K562 (cell line): ENCODE data around the gene SFXN2. TPM values are rescaled to one million over a fixed set of nuclear protein-coding genes. Genes with fewer than 3 reads are reported as not detected.
"Not testable (repeated sequence)": the region's sequence is repeated elsewhere in the genome, so short reads cannot be mapped to it uniquely, and the experiment has no call there.

Experiments used
- ATAC-seq: fragments of 200-7000 bp; cut with Tn5 transposase; 3 replicates; pipeline ENCODE4 v1.9.1; 2020; ENCODE audit warnings: moderate library complexity
- BruUV-seq: library from RNA; stranded (reverse); fragments of 400-500 nt; replicated peaks from 2 replicates; lab custom pipeline; 2021; lab: Mats Ljungman, UMichigan
- CTCF ChIA-PET: fragments of 300-600 bp; formaldehyde crosslinking; extraction: SDS; loops from one replicate; lab custom pipeline; 2021; ENCODE audit warnings: low intra/inter-chr PET ratio; lab: Yijun Ruan, JAX
- POLR2A ChIA-PET: fragments of 300-600, 350-650 bp; sonication (Branson Sonifier 250); formaldehyde crosslinking; extraction: SDS; loops from one replicate; lab custom pipeline; 2021; ENCODE audit warnings: antibody characterized with exemption, inconsistent platforms; lab: Yijun Ruan, JAX
- DNase-seq, 4 experiments: peaks; one replicate each; pipeline versions ENCODE4 v3.0.0 to v3.0.0-alpha.2; 2011 to 2018; ENCODE audit warnings: low spot score in 3 of 4, mixed read lengths in 3 of 4; ENCODE audit errors: extremely low read depth in 1 of 4
- FAIRE-seq: peaks from 2 replicates; lab custom pipeline; 2011; peaks lifted over from hg19 to GRCh38; lab: Jason Lieb, UNC
- H2AFZ ChIP-seq: 2 replicates; pipeline ENCODE4 v1.6.0; 2011; ENCODE audit warnings: low read depth, low read length, control low read depth, inconsistent platforms
- H3K27ac ChIP-seq: fragments of 200-600 bp; 3 replicates; pipeline ENCODE4 v1.8.0; 2011; ENCODE audit warnings: low read depth, mild to moderate bottlenecking, control low read depth, inconsistent platforms, low read length, moderate library complexity, mixed read lengths; ENCODE audit errors: extremely low read depth
- H3K27me3 ChIP-seq, 2 experiments: fragments of 300-600 bp in 1 of 2; 2 replicates in 1 of 2; 3 replicates in 1 of 2; pipeline versions ENCODE4 v1.6.0 to v1.8.0; 2011; ENCODE audit warnings: inconsistent platforms in 2 of 2, low read length in 2 of 2, mild to moderate bottlenecking in 1 of 2, mixed read lengths in 1 of 2, moderate library complexity in 1 of 2; ENCODE audit not compliant: control insufficient read depth in 2 of 2, insufficient read depth in 2 of 2
- H3K36me3 ChIP-seq: fragments of 300-600 bp; 3 replicates; pipeline ENCODE4 v1.8.0; 2011; ENCODE audit warnings: mild to moderate bottlenecking, low read length, inconsistent platforms; ENCODE audit not compliant: control insufficient read depth, insufficient read depth
- H3K4me1 ChIP-seq, 2 experiments: fragments of 200-600 bp in 1 of 2; replicated peaks in 1 of 2; 2 replicates in 1 of 2; 3 replicates in 1 of 2; pipeline versions ENCODE4 v1.5.1 to v1.8.0; 2011; ENCODE audit warnings: inconsistent platforms in 2 of 2, low read length in 2 of 2, mild to moderate bottlenecking in 1 of 2, mixed read lengths in 1 of 2, moderate library complexity in 1 of 2; ENCODE audit not compliant: control insufficient read depth in 2 of 2, insufficient read depth in 2 of 2
- H3K4me2 ChIP-seq: 2 replicates; pipeline ENCODE4 v1.6.1; 2011; ENCODE audit warnings: low read length, control low read depth, inconsistent platforms, mixed read lengths; ENCODE audit not compliant: insufficient read depth
- H3K4me3 ChIP-seq: fragments of 200-600 bp; sonication (generic), shearing (Covaris generic); 2 replicates; pipeline ENCODE4 v1.5.1; 2016; ENCODE audit warnings: control low read depth, inconsistent platforms
- H3K79me2 ChIP-seq: fragments of 200-600 bp; 3 replicates; pipeline ENCODE4 v1.8.0; 2011; ENCODE audit warnings: low read length, inconsistent platforms; ENCODE audit not compliant: control insufficient read depth, insufficient read depth
- H3K9ac ChIP-seq, 2 experiments: 2 replicates each; pipeline versions ENCODE4 v1.6.0 to v1.6.1; 2011; ENCODE audit warnings: low read depth in 2 of 2, low read length in 2 of 2, control low read depth in 1 of 2, inconsistent platforms in 1 of 2, mild to moderate bottlenecking in 1 of 2, mixed read lengths in 1 of 2; ENCODE audit not compliant: insufficient read depth in 1 of 2
- H3K9me1 ChIP-seq: one replicate; pipeline ENCODE4 v1.6.0; 2011; ENCODE audit warnings: inconsistent platforms, mild to moderate bottlenecking, low read length, moderate library complexity; ENCODE audit not compliant: control insufficient read depth, insufficient read depth
- H3K9me3 ChIP-seq: replicated peaks from 2 replicates; pipeline ENCODE4 v1.5.1; 2011; ENCODE audit warnings: low read depth, low read length, inconsistent platforms; ENCODE audit not compliant: control insufficient read depth, insufficient read depth
- H4K20me1 ChIP-seq: replicated peaks from 2 replicates; pipeline ENCODE4 v1.6.1; 2011; ENCODE audit warnings: low read length, inconsistent platforms, mixed read lengths; ENCODE audit not compliant: control insufficient read depth, insufficient read depth
- CREB3 ChIP-seq: fragments of 450-650 bp; conservative IDR thresholded peaks from 2 replicates; pipeline ENCODE4 v1.6.1; 2016; ENCODE audit warnings: missing genetic modification characterization, low read depth, mild to moderate bottlenecking, missing compliant biosample characterization, moderate library complexity
- CREM ChIP-seq: IDR thresholded peaks from 2 replicates; pipeline ENCODE4 v1.6.1; 2014; ENCODE audit warnings: antibody characterized with exemption, low read depth
- RFX5 ChIP-seq: IDR thresholded peaks from 2 replicates; pipeline ENCODE4 v1.6.1; 2011; ENCODE audit warnings: low read depth, mild to moderate bottlenecking, improper control_type of control experiment, low read length
- WGBS: fragments of 100-300 bp; shearing (Covaris generic); methylation state at CpG from one replicate; pipeline ENCODE4 v1.1.6; 2016; ENCODE audit warnings: low coverage, mixed read lengths; ENCODE audit not compliant: insufficient coverage; ENCODE audit errors: missing lambda C conversion rate; 5-methylcytosine and 5-hydroxymethylcytosine counted together
- in situ Hi-C: fragments of 300-500 bp; cut with MboI; formaldehyde crosslinking; loops from 4 replicates; pipeline ENCODE4 v1.15.0; 2018; ENCODE audit warnings: inconsistent platforms, mixed read lengths
- intact Hi-C: fragments of 100-400 bp; cut with micrococcal nuclease; formaldehyde crosslinking; loops from 2 replicates; pipeline ENCODE4 v1.14.2; 2022
- polyA plus RNA-seq, 8 experiments: library from polyadenylated mRNA; depleted of rRNA in 4 of 8; stranded (reverse) in 5 of 8; unstranded in 3 of 8; fragments of >200 nt; fragmentation: Nextera tagmentation in 2 of 8; fragmentation: Illumina TruSeq in 1 of 8; extraction: Ambion mirVana in 2 of 8; extraction: Trizol in 1 of 8; gene quantifications; 2 replicates each; pipeline versions ENCODE4 v1.2.1 to v1.2.3, GENCODE V29; 2011 to 2014; ENCODE audit warnings: inconsistent platforms in 1 of 8, missing spikeins in 1 of 8
- total RNA-seq, 7 experiments: library from RNA; depleted of rRNA in 6 of 7; stranded (reverse); fragments of >200 nt in 6 of 7; fragmentation: Illumina TruSeq in 2 of 7; extraction: Trizol in 2 of 7; gene quantifications; 2 replicates each; pipeline versions ENCODE4 v1.2.1 to v1.2.3, GENCODE V29; 2011 to 2021; ENCODE audit warnings: low replicate concordance in 1 of 7

Gene SFXN2
- total and polyA plus RNA-seq, 9 of the 15 experiments (the other 6 are each of a cell fraction or from before 2014, with no cell fraction given): 7.3 to 23.8 (median 15.7) TPM

GRCh38 chr10:102691285-102692066 is 23.0 kb upstream of the SFXN2 start:
- intact Hi-C loops: no loop called here
- POLR2A ChIA-PET: no interaction called here
- H3K79me2 ChIP-seq: no peaks in the 10 kb centered on the region
- H4K20me1 ChIP-seq: no peaks in the 10 kb centered on the region
- 58% methylated on average over 7 of the region's 8 CpGs for WGBS
- TF ChIP-seq CREM: no peak
- no peak for TF ChIP-seq RFX5
- TF ChIP-seq CREB3 (tag): no peak
- no peaks in the 10 kb centered on the region; the same call in 2 of the 3 replicates for H3K36me3 ChIP-seq
- H3K9me1 ChIP-seq: no peaks in the 10 kb centered on the region
- no peak overlapping the region for H3K27ac ChIP-seq
- CTCF ChIA-PET: no interaction called here
- no peaks in the 10 kb centered on the region for H3K27me3 ChIP-seq
- no peak overlapping the region for H3K9ac ChIP-seq
- no peak overlapping the region for H3K4me2 ChIP-seq
- DNase-seq (no peak), FAIRE-seq (no peak), ATAC-seq (no peak)
- no TSS peak for BruUV-seq
- H3K4me3 ChIP-seq: no peak overlapping the region
- H3K4me1 ChIP-seq: no peaks in the 10 kb centered on the region
- H2AFZ ChIP-seq: no peak overlapping the region
- no peaks in the 10 kb centered on the region for H3K9me3 ChIP-seq
- in situ Hi-C loops: no loop called here

GRCh38 chr10:102695401-102695800 is 19.0 kb upstream of the SFXN2 start:
- H2AFZ ChIP-seq, DNase-seq, H3K79me2 ChIP-seq, H3K27me3 ChIP-seq, H3K4me2 ChIP-seq, H3K27ac ChIP-seq, in situ Hi-C loops, CTCF ChIA-PET, H3K4me1 ChIP-seq, ATAC-seq, H3K9ac ChIP-seq, H4K20me1 ChIP-seq, H3K9me1 ChIP-seq, H3K4me3 ChIP-seq, FAIRE-seq, intact Hi-C loops, POLR2A ChIA-PET, H3K9me3 ChIP-seq, H3K36me3 ChIP-seq, BruUV-seq: not testable (repeated sequence)
- WGBS: 90% methylated on average over 10 of the region's 10 CpGs
